Right lung (tissue), 10 donors: ENCODE results near the gene PTGER3. TPM values are rescaled to one million over a fixed set of nuclear protein-coding genes. Genes with fewer than 3 reads are reported as not detected.
A peak's percentile ranks its signal among the peaks of the same experiment; 100 is the strongest.

Experiments used
- DNase-seq, 2 donors: peaks; one replicate each; pipeline ENCODE4 v3.0.0-alpha.2; 2013
- long read RNA-seq, 8 donors: transcript quantifications; one replicate each; lab custom pipeline, GENCODE V29; 2026
- polyA plus RNA-seq, 5 donors: library from polyadenylated mRNA; unstranded; fragments of 120-200 nt; gene quantifications; one replicate each; pipeline versions ENCODE4 v1.2.1 to v1.2.3, GENCODE V29; 2013; ENCODE audit warnings: inconsistent platforms in 1 of 5, low replicate concordance in 1 of 5; ENCODE audit not compliant: insufficient read length in 5 of 5, insufficient read depth in 1 of 5

Gene PTGER3
- under 1 TPM; 0.17 to 0.50 (median 0.41) TPM for polyA plus RNA-seq
- long read RNA-seq, donor 1, partial matches to known transcripts: 0 of 1 reads
- long read RNA-seq, donor 1, other reads (novel, unspliced or antisense): 0 of 1 reads
- long read RNA-seq, donor 2: 0 reads
- long read RNA-seq, donor 3: 0 reads
- long read RNA-seq, donor 4: 0 reads
- long read RNA-seq, donor 5: 0 reads
- long read RNA-seq, donor 6: 0 reads
- long read RNA-seq, donor 7: 0 reads
- long read RNA-seq, donor 8: 0 reads

DNA sequence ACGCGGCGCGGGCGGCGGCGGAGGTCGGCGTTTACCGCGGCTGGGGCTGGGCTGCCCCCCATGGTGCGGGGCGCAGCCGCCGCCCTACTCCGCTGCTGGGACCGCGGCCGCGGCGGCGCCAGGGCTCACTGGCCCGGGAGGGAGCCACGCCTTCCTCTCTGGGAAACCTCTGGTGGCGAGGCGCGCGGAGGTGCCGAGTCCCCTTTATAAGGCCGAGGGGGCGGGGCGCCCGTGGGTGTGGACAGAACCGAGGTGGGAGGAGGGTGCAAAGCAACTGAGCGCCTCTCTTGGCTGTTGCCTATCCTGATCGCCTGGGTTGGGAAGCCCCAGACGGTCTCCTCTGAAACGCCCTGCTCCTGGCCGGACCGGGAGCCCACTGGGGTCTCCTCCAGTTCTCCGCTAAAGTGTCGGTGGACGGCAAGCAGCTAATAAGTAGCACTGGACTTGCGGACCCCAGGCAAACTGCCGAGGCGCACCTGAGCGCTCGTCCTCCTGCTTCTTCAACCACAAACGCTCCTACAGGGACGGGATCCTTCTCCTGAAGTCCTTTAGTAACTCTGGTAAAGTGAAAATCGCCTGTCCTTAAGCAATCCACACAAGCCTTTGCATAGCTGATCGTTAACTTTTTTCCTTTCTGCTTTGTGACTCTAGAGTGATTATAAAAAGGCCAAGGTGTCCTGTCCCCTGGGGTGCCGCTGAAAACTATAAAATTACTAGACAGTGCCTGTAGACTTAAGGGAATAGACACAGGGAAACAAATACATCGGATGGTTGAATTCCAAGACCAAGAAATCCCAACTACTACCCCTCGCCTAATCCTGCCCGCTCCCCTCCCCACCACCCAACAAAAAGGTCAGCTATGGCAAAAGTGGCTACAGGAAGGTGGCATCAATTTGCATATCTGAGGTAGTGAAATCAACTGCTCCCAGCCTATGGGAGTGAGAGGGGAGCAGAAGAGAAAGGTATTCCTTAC lies at the start of gene PTGER3:
Gene PTGER3 (minus strand): TSS at position 182 of the 973 bp plus-strand sequence. CDS start 239 bp downstream, outside the sequence.
- DNase-seq: peak in 1 of 2 donors; percentile 4

DNA sequence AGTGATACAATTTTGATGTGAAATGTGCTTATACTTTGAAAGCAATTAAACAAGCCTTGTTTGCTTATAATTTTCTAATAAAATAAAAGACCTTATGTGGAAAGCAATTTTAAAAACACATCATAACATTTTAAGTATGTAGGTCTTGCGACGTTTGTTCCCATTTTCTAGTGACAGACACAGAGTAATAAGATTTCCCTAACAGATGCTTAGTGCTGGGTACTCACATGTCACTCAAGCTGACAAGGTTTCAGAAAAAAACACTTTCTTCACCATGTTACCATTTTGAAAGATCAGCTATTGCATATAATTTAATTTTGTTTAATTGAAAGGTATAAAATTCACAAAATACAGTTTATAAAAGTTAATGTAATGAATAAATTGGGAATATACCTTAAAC lies 47.3 kb upstream of the PTGER3 start:
- DNase-seq: no peak

DNA sequence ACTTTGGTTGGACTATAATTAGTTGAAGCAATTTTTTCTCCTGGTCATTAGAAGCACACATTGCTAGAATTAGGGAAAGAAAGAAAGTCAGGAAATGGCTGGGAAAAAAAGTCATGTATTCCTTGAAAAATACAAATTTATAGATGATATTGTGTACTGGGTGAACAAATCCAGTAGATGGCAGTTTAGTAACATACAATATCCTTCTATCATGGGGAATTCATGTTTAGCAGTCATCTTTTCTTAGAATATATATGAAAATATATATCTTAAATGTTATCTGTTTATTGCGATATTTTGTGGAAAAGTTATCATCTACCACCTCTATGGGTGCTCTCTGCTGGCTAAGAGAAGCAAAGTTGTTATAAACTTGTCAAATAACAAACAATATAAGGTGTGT lies 46.3 kb upstream of the PTGER3 start:
- peak in 1 of 2 donors; percentile 17 for DNase-seq

DNA sequence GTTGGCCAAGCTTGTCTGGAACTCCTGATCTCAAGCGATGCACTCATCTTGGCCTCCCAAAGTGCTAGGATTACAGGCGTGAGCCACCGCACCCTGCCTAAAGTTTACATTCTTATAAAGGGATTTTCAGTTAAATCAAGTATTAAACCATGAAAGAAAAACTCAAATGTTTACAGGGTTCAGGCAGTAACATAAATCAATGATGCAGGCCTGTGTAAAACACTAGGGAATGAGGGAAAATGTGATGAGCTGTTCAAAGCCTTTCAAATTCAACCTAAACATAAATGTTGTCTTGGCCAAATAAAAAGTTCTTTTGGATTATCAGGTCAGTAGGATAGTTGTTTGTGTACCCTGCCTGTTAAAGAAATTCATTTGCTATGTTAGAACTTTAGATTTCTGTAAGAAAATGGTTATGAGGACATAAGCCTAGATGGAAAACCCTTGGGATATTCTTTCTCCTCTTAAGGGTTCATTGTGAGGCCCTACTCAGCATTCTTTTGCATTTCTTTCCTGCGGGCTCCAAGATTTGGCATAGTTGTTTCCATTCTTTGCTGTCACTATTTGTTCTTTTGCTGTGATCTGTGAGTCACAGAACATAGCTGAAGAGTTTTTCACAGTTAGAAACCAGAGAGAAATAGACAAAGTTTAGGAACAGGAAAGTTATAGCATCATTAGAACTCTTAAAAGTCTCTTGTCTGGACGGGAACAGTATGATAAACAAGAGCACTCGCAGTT lies 42.1 kb upstream of the PTGER3 start:
- DNase-seq: no peak

DNA sequence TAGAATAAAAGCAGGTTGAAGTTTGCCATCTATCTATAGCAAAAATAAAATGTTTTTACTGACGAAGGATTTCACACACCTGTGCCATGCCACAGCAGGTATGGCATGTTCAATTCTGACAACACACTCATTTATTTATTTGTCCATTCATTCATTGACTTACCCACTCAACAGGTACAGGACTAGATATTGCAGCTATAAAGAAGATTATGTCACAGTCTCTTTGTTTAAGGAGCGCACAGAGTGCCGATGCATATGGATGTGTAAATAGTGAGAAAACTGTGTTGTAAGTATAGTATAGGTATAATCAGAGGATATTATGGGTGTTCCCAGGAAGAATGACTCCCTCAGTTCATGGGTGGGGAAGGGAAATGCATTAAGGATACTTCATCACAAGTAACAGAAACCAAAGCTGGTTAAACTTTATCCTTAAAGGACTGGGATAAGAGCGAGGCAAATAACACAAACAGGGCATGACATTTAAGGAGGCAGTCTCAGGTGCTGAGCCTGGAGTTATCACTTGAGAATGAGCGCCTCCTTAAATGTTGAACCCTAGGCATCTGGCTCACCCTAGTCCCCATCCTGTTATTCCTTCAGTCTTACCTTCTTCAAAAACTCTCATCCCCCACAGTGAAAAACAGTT lies 41.1 kb upstream of the PTGER3 start:
- DNase-seq: peak in 1 of 2 donors; percentile 12

DNA sequence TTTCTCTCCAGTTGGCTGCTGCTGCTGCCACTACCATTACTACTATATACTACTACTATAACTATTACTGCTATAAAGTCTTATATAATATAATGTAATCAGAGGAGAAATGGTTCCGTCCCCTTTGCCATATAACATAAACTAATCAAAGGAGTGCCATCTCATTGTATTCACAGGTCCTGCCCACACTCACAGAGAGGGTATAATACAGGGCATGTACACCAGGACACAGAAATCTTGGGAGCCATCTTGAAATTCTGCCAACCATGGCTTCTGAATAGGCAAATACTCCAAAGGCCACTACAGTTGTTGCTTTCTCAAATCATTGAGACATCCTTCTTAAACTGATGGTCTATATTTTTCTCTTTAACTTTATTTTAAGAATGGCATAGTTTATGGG lies 40.1 kb upstream of the PTGER3 start:
- DNase-seq: no peak

DNA sequence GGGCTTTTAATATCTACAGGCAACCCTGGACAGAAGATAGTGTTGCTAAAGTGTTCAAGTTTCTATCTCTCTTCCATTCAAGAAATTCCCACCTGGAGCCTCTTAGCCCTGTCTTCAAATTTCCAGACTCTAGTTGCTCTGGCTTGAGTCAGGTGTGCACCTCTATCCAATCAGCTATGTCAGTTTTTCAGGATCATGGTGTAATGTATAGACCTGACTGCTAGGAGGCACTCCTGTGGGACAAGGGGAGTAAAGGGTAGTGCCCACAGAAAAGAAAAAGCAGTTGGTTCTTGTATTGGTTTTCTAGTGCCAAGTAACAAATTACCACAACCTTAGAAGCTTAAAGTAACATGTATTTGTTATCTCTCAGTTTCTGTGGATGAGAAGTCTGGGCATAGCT lies 39.4 kb upstream of the PTGER3 start:
- DNase-seq: no peak

DNA sequence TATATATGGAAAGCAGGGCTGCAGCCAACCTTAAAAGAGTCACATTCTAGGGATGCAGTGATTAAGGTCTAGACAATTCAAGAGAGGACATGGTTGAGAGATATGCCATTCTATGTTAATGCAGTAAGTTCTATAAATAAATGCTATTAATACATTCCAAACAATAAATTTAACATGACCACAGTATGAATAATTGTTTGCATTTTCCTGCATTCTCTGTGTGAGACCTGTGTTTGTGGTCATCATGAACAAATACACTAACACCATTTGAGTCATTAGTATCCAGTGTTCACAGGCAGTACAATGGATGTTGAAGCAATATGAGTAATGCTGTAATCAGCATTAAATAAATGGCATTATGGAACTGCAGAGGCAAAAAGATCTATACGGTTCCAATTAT lies 38.7 kb upstream of the PTGER3 start:
- no peak for DNase-seq

DNA sequence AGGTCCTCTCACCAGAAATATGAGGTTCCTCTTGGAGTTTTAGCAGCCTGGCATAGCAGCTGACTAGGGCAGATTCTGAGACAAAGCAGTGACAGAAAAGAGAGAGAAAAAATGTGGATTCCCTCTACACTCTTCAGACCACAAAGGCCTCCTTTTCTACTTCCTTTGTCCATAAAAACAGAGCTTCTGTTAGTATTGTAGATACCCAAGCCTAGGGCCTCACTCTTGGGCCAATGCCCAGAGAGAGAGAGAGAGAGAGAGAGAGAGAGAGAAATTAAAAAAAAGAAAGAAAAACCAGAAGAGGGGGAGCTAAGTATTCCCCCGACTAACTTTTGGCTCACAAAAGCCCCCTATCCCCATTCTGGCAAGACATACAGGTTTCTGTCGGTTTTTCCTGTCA lies 35.7 kb upstream of the PTGER3 start:
- no peak for DNase-seq

DNA sequence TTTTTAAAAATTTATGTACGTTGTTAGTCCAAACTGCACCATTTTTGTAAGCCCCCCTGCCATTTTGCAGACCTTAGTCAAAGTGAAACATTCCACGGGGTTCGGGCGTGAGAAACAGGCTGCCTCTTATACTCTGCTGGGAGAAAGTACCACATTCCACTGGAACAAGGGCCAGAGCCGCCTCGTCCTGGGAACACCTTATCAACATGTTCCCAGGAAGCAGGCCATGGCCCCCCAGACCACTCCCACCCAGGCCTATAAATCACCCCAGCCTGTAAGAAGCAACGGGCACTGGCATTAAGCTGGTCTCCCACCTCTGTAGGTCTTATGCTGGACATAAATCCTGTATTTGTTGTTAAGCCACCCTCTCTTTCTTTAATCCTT lies 34.1 kb upstream of the PTGER3 start:
- DNase-seq: no peak

DNA sequence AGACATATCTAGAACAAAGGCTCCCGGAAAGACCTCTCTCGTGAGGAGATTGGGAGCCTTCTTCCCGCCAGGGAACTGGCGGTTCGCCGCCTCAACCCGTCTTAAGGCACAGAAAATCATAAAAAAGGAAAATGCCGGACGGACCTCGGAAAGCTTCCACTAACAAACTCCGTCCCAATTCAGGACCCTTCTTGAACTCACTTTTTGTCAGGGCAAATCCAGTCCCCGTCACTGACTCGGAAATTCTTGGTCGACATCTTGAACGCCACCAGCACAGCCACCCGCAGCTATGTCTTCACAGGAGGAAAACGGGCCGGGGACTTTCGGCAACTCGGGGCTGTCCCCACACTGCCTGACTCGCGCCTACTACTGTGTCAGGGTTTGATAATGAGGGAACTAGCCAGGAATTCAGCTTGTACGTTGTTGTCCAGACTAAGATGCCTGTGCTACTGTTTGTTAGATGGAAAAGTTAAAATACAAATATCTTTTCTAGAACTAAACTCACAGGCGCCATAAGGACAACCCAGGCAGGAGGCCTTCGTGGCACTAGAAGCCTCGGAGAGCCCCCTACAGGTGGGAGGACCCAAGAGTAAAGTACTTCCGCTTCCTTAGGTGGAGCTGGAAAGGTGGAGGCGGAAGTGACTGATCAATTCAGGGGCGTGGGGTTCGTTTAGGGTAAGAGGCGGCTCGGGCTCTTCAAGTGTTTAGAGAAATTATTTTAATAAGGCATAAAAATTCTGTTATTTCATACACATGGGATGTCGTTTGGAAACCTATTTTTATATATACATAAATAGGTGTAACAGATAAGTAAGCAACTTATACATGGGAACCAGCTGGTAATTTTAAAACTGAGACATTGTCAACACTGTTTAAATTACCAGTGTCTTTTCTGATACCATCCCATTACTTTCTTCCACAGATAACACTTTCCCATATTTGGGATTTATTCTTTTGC lies 33.4 kb upstream of the PTGER3 start, which contains the start of gene ZRANB2:
Gene ZRANB2 (minus strand): TSS at position 297 of the 958 bp plus-strand sequence. CDS start 40 bp downstream, at position 257.
- DNase-seq: peak; percentile 92 to 93

DNA sequence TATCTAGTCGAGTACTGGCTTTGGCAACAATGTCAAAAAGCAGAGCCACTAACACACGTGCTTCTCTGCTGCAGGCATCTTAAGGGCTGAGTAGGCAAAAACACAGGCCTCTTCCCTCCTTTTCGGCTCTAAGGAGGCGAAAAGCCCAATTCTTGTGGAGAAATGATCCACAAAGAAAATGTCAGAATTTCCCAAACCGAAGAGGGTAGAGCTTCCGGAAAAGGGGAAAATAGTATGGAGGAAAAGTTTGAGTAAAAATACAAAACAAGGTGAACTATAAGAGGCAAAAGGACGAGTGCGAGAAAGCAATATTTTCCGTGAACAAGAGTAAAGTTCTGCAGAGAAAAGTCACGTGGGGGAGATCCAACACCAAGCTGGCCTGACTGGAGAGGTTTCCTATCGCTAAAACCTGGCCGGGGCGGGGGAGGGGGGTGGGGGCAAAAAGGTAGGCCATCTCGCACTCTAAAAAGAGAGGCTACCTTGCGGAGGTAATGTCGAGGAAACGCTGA lies 32.7 kb upstream of the PTGER3 start:
- DNase-seq: peak in 1 of 2 donors; percentile 18

DNA sequence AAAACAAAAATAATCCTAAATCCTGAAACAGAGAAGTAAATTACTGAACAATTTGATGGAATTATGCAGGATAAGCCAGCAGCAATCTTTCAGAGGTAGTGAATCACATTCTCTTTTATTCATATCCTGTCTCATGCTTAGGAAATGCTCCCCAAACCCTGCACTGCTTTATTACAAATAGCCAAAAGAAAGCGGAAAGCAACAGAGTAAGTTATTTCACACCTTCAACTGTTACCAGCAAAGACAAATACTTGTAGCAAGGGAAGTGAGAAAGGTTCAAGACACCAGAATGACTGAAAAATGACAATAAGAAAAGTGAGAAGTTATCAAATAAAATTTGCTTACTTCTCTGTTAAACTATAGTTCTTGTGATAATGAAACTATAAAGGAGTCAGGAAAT lies 27.1 kb upstream of the PTGER3 start:
- DNase-seq: no peak

DNA sequence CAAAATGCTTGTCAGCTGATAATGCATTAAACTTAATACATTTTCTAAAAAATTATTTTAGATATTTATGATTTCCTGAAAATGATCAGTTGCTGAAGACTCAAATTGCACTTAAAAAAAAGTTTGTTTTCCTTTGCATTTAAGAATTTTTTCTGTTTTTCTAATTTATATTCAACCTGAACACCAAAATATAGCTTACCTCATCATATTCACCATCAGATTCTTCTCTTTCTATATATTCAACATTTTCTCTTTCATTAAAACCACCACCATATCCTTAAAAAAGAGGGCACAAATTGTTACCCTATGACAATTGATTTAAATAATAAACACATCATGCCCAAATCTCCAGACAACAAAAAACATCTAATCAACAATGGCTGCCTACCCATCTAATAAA lies 24.7 kb upstream of the PTGER3 start:
- no peak for DNase-seq

DNA sequence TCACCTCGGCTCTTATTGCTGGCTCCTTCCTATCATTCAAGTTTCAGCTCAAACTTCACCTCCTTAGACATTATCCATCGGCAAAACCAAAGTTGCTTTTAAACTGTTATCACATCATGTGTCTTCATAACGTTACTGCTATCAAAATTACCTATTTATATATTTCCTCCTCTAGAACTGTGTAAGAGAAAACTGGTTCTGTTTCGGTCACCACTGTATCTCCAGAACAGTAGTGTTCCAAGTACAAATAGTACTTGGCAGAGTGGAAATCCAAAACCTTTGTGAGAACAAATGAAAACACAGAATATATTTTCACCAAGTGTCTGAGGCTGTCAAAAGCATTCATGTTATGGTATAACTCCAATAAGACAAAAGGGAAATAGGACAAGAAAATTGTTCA lies 24.1 kb upstream of the PTGER3 start:
- DNase-seq: no peak

DNA sequence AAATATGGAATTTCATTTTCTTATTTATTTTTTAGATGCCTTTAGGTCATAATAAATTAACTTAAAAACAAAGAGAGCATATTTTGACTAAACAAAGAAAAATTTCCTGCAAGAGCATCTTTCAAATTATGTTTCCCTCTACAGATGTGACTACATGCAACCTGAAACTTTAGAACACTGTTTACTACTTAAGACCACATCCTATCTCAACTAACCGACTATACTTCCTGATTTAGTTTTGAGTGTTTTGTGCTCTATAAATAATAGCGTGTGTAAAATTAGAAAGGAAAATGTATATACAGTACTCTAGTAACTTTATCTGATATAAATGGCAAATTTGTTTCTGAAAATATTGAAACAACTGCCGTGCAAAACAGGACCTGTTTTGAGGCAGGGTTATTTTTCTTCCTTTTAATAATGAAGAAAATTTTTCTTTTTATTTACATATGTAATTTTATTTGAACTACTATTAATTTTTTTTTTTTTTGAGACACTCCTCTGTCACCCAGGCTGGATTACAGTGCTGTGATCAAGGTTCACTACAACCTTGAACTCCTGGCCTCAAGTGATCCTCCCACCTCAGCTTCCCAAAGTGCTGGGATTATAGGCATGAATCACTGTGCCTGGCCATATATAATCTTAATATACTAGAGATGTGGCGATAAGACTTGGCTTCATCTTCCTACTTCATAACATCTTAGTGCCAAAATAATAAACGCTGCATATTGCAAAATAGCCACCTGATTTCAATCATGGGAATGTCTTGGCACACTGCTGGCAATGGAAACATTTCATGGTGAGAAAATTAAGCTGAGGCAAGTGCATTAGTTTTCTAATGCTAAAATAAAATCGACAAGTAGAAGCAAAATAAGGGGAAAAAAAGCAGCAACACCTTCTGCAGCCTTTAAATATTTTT lies 21.0 kb upstream of the PTGER3 start:
- no peak for DNase-seq

DNA sequence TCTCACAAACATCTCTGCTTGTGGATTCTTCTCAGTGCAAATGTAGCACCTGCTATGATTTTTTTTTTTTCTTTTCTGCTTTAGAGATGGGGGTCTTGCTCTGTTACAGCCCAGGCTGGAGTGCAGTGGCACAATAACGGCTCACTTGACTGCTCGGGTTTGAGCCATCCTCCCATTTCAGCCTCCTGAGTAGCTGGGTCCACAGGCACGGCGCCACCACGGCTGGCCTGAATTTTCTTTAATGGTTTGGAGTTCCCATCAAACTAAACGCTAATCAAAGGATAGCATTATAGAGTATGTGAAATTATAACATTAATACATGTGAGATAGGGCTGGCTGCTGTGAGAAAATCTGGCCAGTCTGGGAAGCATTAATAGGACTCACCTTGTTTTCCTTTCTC lies 7.2 kb upstream of the PTGER3 start:
- no peak for DNase-seq

DNA sequence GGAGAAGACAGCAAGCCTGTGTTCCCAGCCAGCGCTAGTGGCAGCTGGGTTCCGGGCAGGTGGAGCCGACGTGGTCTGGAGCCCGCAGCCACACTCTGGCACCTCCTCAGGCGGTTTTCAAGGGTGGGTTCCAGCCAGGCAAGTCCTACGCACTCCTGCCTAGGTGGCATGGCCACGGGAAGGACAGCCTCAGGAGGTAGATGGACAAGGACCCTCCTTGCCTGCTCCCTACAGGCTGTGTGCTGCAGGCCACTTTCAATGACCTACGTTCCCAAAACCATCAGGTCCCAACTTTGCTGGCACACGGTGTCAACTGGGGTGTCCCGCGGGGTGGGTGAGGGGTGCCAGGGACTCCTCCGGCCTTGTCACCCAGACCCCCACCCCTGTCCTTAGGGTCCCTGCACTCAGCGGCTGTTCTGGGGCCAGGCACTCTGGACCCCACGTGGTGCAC lies 6.7 kb upstream of the PTGER3 start:
- no peak for DNase-seq

DNA sequence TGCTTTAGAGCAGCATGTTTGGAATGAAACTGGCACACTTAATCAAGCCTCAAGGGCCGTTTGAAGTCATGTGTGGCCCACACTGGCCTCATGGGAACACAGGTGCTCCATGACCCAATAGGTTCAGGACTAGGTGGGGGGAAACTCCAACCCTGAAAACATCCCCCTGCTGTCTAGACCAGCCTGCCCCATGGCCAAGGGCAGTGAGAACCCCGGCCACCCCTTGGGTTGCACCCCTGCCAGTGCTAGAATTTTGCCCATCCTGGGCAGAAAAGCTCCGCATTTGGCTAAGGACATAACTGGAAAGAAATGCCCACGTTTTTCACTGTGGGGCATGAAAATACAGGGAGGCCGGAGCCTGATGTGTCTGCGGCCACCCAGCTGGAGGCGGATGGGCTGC lies 6.1 kb upstream of the PTGER3 start:
- no peak for DNase-seq
